PFSK-1 (cell line): ENCODE results near the gene BPIFB4.

Experiments used
- FOXP2 ChIP-seq: optimal IDR thresholded peaks from 2 replicates; pipeline ENCODE3; 2011; ENCODE audit warnings: borderline replicate concordance, control low read depth, inconsistent platforms; ENCODE audit not compliant: insufficient read depth; ENCODE audit errors: extremely low read length, extremely low read depth
- POLR2AphosphoS5 ChIP-seq: IDR thresholded peaks from 2 replicates; pipeline ENCODE4 v1.6.1; 2012; ENCODE audit warnings: low read depth, mild to moderate bottlenecking, control low read depth, low read length, moderate library complexity
- REST ChIP-seq, 2 experiments: IDR thresholded peaks; 2 replicates each; pipeline versions ENCODE4 v1.6.1 to v1.8.0; 2011 to 2012; ENCODE audit warnings: low read depth in 2 of 2, low read length in 2 of 2, control low read depth in 1 of 2, inconsistent platforms in 1 of 2, mild to moderate bottlenecking in 1 of 2, moderate library complexity in 1 of 2; ENCODE audit not compliant: insufficient read depth in 1 of 2
- SIN3A ChIP-seq: IDR thresholded peaks from 2 replicates; pipeline ENCODE4 v1.6.1; 2012; ENCODE audit warnings: mild to moderate bottlenecking, low read length, moderate library complexity, borderline replicate concordance; ENCODE audit not compliant: insufficient read depth
- TAF1 ChIP-seq: IDR thresholded peaks from 2 replicates; pipeline ENCODE4 v1.6.1; 2012; ENCODE audit warnings: low read length, control low read depth, borderline replicate concordance; ENCODE audit not compliant: insufficient read depth

The BPIFB4 gene

GRCh38 chr20:33095249-33095648 is 15.8 kb downstream of the BPIFB4 start:
- TF ChIP-seq SIN3A = no peak
- TF ChIP-seq FOXP2 = no peak
- TF ChIP-seq REST (IDR thresholded peaks at IDR 0.05; ENCODE audit: insufficient read depth in 1 of 2, low read depth in 2 of 2, low read length in 2 of 2) = no peak
- TF ChIP-seq TAF1 = no peak
- no peak for TF ChIP-seq POLR2AphosphoS5

GRCh38 chr20:33097001-33097400 is 17.6 kb downstream of the BPIFB4 start:
- TF ChIP-seq FOXP2 (no peak), SIN3A (no peak), POLR2AphosphoS5 (no peak), TAF1 (no peak), REST (IDR thresholded peaks at IDR 0.05; ENCODE audit: insufficient read depth in 1 of 2, low read depth in 2 of 2, low read length in 2 of 2) (no peak)

- TF ChIP-seq FOXP2 (no peak), REST (IDR thresholded peaks at IDR 0.05; ENCODE audit: insufficient read depth in 1 of 2, low read depth in 2 of 2, low read length in 2 of 2) (no peak), POLR2AphosphoS5 (no peak), SIN3A (no peak), TAF1 (no peak)
These were observed 20.5 kb downstream of the BPIFB4 start for GRCh38 chr20:33099843-33100538.

- TF ChIP-seq SIN3A (no peak), FOXP2 (no peak), REST (IDR thresholded peaks at IDR 0.05; ENCODE audit: insufficient read depth in 1 of 2, low read depth in 2 of 2, low read length in 2 of 2) (no peak), POLR2AphosphoS5 (no peak), TAF1 (no peak)
These were observed 24.1 kb downstream of the BPIFB4 start for GRCh38 chr20:33103556-33103955.

- no peak for TF ChIP-seq TAF1
- TF ChIP-seq SIN3A = no peak
- no peak for TF ChIP-seq POLR2AphosphoS5
- no peak for TF ChIP-seq FOXP2
- TF ChIP-seq REST (IDR thresholded peaks at IDR 0.05; ENCODE audit: insufficient read depth in 1 of 2, low read depth in 2 of 2, low read length in 2 of 2) = no peak
These were observed 24.9 kb downstream of the BPIFB4 start for GRCh38 chr20:33104336-33104735.
